ENCODE results near the gene MICALL2. TPM values are rescaled to one million over a fixed set of nuclear protein-coding genes. Genes with fewer than 3 reads are reported as not detected.

The MICALL2 gene
- total RNA-seq, 1 donor from 2014 or later: 10.1 TPM

DNA sequence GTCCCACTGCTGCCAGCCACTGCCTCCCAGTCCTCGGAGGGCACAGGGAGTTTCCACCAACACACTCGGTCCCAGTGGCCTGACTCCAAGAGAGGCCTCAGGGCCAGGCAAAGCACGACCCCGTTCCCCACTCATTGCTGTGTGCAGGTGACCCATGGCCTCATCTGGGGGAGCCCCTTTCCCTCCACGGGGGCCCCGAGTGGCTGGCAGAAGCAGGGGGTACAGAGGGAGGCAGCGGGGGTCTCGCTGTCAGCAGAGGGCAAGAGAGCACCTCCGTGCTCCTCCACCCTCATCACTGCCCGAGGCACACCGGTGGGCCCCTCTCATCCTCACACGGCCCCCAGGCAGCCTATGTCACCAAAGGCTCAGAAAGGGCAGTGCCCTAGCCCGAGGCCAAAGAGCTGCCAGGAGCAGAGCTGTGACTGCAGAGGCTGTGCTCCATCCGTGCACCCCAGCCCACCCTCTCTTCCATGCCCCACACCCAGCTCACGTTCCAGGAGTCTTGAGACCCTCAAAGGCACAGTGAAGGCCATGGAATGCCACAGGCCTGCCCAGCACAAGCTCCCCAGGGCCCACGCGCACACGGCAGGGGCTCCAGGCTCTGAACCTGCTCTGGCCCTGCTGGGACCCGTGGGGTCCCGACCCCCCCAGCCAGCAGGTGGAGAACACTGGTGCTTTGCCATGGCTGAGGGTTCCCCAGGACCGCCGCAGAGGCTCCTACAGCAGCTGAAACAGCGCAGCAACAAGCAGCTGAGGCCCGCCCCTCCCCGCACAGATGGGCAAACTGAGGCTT is 25.9 kb downstream of the MICALL2 start:
- DNase-seq (ENCODE audit: low read depth): no peak

DNA sequence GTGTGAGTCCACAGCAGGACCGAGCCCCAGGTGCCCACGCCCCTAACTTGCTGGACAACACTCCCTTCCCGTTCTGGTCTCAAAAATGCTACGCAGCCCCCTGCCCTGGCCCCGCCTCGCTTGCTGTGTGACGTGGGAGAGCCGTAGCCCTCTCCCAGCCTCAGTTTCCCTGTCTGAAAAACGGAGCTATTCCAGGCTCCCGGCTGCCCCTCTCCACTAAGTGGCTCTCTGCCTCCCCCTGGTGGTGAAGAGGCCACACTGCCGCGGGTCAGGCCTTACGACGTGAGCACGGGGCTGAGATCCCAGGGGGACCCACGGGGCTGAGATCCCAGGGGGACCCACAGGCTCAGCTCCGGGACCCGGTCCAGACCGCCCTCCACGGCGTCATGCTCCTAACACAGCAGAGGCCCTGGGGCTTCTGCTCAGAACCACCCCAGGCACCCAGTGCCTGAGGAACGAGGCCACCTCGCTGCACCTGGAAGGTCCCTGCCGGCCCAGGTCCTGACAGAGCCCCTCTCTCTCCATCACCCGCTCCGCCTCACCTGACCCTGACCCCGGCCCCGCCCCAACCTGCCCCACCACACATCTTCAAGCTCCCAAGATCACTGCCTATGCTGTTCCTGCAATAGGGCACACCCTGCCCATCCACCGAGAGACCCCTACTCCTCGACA is 26.7 kb downstream of the MICALL2 start:
- peak; percentile 11 for DNase-seq (ENCODE audit: low read depth)

DNA sequence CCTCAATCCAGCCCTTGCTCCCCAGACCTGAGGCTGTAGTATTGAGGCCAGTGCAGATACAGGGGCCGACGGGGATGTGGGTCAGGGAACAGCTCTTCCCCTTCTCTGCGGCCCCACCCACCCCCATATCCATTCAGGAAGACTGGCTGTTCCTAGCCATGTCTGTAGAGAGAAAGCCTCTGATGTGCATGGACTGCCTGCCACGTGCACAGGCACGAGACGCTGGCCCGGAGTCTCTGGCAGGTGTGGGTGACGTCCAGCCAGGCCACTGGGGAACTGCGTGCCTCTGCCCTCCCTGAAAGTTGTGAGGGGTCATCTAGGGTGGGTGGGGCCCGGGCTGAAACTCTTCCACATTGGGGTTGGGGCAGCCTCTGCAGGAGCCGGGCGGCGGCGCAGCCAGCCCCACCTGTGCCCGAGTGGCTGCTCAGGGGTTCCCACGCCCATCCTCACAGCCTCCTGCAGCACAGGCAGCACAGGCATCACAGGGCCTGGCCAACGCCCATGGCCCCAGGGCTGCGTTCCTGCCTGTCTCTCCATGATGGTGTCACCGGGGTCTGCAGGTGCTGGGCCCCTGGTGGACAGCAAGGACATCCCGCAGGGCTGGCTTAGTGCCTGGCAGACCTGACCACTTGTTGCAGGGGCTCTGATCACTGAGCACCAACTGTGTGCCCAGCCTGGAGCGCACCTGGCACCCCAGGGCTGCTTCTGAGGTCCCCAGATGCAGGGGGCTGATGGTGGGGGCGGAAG is 27.5 kb downstream of the MICALL2 start:
- DNase-seq (ENCODE audit: low read depth): no peak

DNA sequence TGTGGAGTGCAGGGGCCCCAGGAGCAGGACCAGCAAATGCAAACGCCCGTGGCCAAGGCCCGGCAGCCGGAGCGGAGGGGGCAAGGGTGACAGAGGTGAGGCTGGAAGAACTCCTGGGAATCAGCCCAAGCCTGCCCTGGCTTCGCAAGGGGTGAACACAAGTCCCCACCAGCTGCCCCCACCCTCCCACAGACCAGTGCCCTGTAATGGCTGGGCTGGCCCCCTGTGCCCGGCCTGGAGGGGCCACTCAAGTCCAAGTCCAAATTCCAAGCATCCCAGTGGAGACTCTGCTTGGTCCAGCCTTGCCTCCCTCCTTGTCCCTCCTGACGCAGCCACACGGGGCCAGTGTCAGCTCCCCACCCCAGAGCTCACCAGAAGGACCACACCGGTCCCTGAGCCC is 28.0 kb downstream of the MICALL2 start:
- no peak for DNase-seq (ENCODE audit: low read depth)

DNA sequence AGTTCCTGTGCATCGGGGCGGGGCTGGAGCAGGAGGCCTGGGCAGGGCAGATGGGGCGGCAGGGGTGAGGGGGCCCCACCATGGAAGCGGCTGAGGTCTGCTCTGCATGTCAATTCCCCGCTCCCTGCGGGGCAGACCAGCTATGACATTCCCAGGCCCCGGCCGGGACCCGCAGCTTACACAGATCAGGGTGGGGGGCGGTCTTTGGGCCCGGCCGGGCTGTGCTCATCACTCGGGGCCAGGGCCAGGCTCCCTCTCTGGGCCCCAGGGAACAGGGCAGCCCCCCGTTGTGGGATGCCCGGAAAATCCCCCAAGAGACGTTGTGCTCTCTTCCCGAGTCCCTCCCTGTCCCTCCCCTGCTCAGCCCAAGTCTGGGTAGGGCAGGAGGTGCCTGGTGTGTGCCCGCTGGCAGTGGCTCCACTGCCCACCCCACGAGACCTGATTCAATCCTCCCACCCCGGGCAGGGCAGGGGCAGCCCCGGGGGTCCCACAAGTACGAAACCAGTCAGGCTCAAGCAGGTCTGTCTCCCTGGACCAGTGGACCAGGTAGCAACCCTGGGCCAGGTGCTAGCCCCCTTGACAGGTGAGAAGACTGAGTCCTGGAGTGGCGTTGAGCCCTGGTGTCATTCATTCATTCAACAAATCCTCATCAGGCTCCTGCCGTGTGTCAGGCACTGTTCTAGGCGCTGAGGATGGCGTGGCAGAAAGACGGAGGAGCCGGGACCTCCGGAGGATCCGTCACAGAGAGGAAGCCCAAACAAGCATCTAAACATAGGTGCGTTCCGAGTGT is 29.0 kb downstream of the MICALL2 start:
- DNase-seq (ENCODE audit: low read depth): no peak

DNA sequence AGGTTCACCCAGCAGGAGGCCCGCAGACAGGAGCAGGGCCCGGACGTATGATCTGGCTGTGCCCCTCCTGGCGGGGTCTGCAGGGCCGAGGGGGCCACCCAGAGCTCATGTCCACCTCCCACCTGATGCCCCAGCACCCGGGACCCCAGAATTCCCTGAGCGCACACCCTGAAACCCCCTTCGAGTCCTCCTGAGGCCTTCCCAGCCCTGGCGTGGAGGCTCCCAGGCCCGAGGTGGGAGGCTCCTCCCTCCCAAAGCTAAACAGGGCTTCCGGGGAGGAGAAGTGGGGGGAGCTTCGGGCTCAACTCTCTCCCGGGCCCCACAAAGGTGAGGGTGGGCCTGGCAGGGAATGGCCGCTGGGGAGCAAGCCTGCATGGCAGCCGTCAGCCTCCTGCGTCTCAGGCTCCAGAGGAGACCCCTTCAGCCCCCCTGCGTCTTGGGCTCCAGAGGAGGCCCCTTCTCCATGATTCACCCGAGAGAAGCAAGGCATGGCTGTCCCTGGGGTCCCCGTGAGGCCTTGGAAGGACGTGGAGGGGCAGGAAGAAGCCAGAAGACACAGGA is 30.2 kb downstream of the MICALL2 start:
- no peak for DNase-seq (ENCODE audit: low read depth)

DNA sequence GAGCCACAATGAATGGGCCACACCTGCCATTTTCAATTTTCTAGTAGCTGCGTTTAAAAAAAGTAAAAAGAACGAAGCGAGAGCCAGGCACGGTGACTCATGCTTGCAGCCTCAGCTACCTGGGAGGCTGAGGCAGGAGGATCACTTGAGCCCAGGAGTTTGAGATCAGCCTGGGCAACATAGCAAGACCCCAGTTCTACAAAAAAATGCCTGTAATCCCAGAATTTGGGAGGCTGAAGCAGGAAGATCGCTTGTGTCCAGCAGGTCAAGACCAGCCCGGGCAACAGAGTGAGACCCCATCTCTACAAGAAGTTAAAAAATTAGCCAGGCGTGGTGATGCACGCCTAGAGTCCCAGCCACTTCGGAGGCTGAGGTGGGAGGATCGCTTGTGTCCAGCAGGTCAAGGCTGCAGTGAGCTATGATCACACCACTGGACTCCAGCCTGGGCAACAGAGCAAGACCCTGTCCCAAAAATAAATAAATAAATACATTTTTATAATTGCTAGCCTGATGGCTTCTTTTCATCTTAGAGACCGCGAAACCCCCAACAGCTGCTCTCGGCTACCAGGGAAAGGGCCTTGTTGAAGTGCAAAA is 32.1 kb downstream of the MICALL2 start:
- DNase-seq (ENCODE audit: low read depth): no peak

DNA sequence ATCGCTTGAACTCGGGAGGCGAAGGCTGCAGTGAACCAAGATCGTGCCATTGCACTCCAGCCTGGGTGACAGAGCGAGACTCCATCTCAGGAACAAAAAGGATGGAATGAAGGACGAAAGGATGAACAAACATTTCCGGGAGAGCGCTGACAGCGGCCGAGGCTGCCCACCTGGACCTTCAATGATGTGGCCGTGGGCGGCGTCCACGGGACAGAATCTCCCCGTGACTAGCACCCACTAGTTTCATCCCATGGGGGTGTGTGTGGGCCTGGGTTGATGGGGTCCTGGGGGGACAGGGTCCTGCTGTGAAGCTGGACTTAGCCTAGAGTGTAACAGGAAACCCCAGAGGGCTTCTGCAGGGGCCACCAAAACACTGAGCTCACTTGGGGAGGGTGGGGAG is 32.8 kb downstream of the MICALL2 start:
- DNase-seq (ENCODE audit: low read depth): no peak

DNA sequence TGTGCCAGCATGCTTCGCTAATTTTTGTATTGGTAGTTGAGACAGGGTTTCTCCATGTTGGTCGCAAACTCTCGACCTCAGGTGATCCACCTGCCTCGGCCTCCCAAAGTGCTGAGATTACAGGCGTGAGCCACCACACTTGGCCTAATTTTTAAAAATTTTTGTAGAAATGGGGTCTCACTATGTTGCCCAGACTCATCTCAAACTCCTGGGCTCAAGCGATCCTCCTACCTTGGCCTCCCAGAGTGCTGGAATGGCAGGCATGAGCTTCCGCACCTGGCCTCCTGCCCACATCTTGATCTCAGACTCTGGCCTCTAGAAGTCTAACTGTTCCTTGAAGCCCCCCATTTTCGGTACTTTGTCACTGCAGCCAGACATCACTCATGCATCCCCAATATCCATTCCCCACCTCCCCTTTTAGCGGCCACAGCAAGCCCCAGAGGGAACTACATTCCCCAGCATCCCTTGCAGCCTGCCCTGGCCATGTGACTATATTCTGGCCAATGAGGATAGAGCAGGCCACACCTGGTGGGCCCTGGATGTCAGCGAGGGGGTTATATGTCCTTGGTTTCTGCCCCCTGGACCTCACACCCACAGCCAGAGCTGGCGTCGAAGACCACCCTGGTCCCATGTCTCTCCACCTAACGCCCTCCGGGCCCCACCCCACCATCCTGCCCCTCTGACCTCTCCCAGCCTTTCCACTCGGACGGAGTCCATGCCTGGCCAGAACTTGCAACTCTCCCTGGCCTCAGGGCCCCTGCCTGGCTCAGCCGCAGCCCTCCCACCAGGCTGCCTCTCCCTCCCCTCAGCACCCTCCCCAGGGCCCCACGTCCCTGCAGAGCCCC is 33.8 kb downstream of the MICALL2 start:
- DNase-seq (ENCODE audit: low read depth): no peak

DNA sequence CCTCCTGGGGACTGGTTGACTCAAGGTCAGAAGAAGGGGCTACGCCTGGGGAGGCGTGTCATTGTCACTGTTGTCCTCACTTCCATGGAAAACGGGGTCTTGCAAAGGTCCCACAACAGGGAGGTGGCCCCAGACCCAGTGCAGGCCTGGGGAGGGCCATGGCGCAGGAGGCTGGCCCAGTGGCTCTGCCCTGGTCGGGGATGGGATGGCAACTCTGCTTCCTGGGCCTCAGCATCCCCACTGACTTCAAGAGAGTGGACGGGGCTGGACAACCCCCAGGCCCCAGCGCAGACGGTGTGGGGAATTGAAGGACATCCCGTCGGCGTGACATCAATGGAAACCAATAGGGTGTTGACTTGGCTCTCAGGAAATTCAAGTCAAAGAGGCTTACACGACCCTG is 35.2 kb downstream of the MICALL2 start:
- DNase-seq (ENCODE audit: low read depth): no peak

DNA sequence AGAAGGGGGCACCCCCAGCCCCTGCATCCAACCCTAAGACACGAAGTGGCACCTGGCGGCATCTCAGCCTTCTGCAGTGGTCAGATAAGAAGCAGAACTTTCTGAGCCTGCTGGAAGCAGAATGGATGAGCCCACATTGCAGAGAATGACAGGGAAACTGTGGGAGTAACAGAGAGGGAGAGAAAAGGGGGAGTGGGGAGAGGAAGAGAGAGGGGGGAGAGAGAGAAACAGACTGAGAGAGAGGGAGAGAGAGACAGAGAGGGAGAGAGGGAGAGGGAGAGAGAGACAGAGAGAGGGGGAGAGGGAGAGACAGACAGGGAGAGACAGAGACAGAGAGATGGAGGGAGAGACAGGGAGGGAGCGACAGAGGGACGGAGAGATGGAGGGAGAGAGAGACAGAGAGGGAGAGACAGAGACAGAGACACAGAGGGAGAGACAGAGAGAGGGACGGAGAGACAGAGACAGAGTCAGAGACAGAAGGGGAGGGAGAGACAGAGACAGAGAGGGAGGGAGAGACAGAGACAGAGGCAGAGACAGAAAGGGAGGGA is 35.9 kb downstream of the MICALL2 start:
- no peak for DNase-seq (ENCODE audit: low read depth)

DNA sequence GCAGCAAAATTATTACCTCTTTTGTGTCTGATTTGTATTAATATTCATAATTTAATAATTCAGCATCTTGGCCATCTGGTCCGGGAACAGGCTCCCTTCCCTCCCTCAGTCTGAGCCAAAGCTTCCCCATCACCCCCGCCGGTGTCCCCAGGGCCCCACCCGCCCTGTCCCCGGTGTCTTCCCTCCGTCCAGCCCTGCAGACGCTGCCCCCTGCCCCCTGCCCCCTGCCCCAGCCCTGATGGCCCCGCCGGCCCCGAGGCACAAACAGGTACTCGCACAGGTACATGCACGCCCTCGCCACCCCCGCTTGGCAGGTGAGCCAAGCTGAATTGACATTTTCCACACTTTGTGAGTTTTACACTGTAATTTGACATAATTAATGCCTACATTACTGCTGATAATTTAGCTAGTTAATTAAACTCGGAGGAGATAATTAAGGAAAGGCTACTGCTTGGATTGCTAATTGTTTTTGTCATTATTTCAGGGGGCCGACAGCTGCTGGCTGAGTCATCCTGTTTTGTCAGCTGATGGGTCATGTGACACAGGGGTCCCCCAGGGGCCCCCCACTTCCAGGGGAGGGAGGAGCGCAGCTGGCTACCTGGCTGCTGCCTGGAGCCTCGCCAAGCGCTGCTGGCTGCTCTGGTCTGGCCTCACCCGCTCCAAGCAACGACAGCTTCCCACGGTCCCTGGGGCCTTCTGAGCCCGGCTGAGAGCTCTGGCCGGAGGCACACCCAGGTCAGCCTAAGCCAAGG is 36.6 kb downstream of the MICALL2 start:
- DNase-seq (ENCODE audit: low read depth): no peak

DNA sequence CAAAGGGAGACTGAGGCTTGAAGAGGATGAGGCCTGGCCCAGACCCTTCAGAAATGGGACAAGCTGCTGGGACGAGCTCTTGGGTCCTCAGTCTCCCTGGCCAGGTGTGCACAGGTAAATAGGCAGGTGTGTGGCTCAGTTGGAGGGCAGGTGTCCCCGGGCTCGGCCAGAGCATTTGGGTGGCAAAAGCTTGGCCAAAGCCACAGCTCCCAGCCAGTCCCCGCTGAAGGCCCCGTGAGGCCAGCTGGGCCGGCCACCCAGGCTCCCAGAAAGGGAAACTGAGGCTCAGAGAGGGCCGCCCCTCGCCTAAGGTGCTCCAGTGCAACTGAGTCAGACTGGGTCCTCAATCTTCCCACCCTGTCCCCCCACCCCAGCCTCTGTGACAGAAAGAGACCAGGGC is 37.3 kb downstream of the MICALL2 start:
- no peak for DNase-seq (ENCODE audit: low read depth)

DNA sequence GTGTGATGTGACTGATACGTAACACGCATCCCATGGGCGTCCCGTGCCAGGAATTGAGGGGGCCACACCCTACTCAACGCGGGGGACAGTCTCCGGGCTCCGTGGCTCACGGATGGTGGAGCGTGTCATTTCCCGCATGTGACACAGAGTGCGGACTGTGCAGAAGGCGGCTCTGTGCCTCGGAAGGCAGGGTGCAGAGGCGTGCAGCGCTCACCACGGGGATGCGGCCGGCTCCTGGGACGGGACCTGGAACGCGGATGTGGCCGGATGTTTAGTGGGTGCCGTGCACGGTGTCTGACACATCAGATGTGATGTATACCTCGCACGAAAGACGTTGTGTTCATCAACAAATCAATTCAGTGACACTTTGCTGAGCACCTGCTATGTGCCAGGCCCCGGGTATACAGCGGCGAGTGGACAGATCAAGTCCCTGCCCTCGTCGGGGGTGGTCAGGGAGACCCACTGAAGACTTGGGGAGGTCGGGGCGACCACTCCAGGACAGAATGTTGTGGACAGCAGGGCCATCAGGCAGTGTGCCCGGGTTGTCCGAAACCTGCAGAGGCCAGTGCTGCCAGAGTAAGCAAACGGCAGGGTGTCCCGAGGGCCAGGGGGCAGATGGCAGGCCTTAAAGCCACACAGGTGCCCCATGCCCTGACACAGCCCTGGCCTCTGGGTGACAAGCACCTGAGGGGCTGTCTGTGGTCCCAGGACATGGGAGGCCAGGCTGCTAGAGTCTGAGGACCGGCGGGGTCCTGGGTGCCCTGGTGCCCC is 38.1 kb downstream of the MICALL2 start:
- no peak for DNase-seq (ENCODE audit: low read depth)

DNA sequence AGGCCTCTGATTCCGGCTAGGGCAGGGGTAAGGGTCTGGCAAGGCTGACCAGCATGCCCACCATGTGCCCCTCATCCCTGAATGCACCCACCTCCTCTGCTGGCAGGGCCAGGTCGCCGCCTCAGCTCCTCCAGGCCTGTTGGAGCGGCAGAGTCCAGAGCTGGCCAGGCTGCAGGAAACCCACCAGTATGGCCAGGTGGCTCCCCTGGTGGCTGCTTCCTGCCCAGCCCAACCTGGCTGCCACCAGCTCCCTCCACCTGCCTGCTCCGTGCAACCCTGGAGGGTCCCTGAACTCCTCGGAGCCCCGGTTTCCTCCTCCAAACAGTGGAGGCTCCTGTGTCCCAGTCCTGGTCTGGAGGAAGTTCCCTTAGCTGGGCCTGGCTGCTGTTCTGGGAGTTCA is 39.6 kb downstream of the MICALL2 start:
- no peak for DNase-seq (ENCODE audit: low read depth)

DNA sequence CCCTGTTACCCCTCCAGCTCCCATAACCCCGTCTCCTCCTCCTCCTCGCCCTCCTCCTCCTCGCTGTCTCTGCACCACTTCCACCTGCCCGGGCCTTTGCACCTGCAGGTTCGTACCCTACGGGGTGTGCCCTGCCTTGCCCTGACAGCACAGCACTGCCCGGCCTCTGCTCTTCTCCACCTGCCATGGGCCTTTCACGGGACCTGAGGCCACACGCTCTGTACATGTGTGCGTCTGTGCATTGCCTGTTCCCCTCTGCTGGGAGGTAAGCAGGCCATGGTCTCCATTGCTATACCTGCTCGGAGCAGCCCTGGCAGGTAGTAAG is 40.0 kb downstream of the MICALL2 start:
- DNase-seq (ENCODE audit: low read depth): no peak

DNA sequence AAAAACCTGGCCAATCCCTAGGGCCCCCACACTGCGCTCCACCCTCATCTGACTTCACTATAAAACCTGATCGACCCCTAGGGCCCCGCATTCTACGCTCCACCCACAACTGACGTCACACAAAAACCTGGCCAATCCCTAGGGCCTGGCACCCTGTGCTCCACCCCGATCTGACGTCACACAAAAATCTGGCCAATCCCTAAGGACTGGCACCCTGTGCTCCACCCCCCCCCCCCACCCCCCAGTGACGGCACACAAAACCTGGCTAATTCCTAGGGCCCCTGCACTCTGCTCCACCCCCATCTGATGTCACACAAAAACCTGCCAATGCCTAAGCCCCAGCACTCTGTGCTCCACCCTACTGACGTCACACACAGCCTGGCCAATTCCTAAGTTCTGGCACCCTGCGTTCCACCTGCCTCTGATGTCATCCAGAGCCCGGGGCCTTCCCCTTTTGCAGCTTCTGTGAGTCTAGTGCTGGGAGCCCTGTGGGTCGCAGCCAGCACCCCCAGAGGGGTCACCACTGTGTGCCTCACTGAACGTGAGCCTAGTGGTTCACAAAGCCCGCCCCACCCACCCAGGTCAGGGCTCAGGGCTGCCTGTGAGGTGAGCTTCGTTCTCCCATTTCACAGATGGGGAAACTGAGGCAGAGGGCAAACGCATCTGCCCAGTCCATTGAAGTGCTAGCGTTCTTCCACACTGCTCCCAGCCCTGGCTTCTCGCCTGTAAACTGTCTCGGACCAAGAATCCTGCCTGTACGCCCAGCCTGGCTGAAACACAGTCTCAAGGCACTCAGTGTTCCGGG is 40.6 kb downstream of the MICALL2 start:
- DNase-seq (ENCODE audit: low read depth): no peak
